ENCODE data around the gene DGKH. TPM values are rescaled to one million over a fixed set of nuclear protein-coding genes. Genes with fewer than 3 reads are reported as not detected.

DGKH gene
- total and polyA plus RNA-seq, 2 of the 13 experiments (the other 11 are each of a cell fraction or from before 2014, with no cell fraction given), result 0.01 to 0.13 TPM

DNA sequence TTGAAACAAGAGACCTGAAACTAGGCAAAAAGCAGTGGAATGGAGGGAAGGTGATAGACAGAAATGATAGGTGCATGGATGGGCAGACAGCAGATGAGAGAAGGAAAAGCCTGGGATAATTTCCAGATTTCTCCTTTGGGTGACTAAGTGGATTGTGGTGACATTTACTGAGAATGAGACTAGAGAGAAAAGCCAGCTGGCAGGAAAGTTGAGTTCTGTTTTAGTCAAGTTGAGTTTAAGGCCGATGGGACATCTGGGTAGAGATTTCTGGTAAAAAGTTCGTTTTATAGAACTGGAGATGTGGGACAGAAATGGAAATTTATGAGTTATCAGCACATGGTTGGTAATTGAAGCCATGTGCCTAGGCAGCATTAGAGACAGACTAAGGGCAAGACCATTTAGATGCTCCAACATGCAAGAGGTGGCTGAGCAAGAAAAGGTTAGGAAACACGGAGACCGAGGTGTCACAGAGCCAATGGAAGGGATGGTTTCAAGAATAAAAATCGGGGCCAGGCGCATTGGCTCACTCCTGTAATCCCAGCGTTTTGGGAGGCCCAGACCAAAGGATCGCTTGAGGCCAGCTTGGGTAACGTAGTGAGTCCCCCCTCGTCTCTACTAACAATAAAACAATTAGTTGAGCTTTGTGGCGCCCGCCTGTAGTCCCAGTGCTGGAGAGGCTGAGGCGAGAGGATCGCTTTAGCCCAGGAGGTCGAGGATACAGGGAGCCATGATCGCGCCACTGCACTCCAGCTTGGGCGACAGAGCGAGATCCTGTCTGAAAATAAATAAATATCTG, 9.6 kb upstream of the DGKH start:
- POLR2A ChIA-PET, result no interaction called here
- Histone ChIP-seq H3K4me3 (replicated peaks in 1 of 3; ENCODE audit: insufficient read depth in 1 of 3, low read depth in 2 of 3, low read length in 3 of 3) (no peak overlapping the region), H3K4me2 (ENCODE audit: low read depth, low read length) (no peak overlapping the region), H3K36me3 (replicated peaks in 1 of 2; ENCODE audit: control insufficient read depth in 1 of 2, insufficient read depth in 2 of 2, low read length in 2 of 2) (no peaks in the 10 kb centered on the region), H2AFZ (ENCODE audit: low read length) (no peak overlapping the region), H3K9me3 (ENCODE audit: low read length) (no peaks in the 10 kb centered on the region), H3K79me2 (ENCODE audit: insufficient read depth, low read length) (no peaks in the 10 kb centered on the region), H4K20me1 (ENCODE audit: insufficient read depth, low read length) (no peaks in the 10 kb centered on the region), H3K27me3 (ENCODE audit: control insufficient read depth in 1 of 2, insufficient read depth in 2 of 2, low read length in 2 of 2) (peaks cover 8 to 44% of the 10 kb centered on the region in 2 experiments; a peak in 4 of 5 replicates), H3K27ac (ENCODE audit: extremely low read length, insufficient read depth, low read length) (no peak overlapping the region), H3K9ac (ENCODE audit: insufficient read depth, low read depth, low read length) (no peak overlapping the region), H3K4me1 (ENCODE audit: insufficient read depth, low read length) (peaks cover 19% of the 10 kb centered on the region)
- FAIRE-seq (no peak), ATAC-seq (no peak), DNase-seq (ENCODE audit: low spot score) (no peak)
- intact Hi-C loops (cut with micrococcal nuclease; ENCODE audit: unreplicated experiment), result no loop called here
- CTCF ChIA-PET (ENCODE audit: low intra/inter-chr PET ratio, low total read pairs), result no interaction called here
- in situ Hi-C loops (cut with HindIII; ENCODE audit: extremely low pct_ligation_motif_present, low pct_unique_long_range_greater_than_20kb), result no loop called here
- BruUV-seq (replicated peaks), result no TSS peak
- no peak for TF ChIP-seq ZNF75D (CRISPR knock-in tag; IDR thresholded peaks at IDR 0.05; ENCODE audit: borderline replicate concordance)
- TF ChIP-seq FIP1L1 (IDR thresholded peaks at IDR 0.05; ENCODE audit: borderline replicate concordance, insufficient read depth, low read depth, low read length), result no peak
- TF ChIP-seq ZNF335 (CRISPR knock-in tag; IDR thresholded peaks at IDR 0.05), result no peak
- no peak for TF ChIP-seq TBX3 (IDR thresholded peaks at IDR 0.05; ENCODE audit: borderline replicate concordance)
- TF ChIP-seq RORA (CRISPR knock-in tag; IDR thresholded peaks at IDR 0.05), result no peak
- TF ChIP-seq, protein P1, sequence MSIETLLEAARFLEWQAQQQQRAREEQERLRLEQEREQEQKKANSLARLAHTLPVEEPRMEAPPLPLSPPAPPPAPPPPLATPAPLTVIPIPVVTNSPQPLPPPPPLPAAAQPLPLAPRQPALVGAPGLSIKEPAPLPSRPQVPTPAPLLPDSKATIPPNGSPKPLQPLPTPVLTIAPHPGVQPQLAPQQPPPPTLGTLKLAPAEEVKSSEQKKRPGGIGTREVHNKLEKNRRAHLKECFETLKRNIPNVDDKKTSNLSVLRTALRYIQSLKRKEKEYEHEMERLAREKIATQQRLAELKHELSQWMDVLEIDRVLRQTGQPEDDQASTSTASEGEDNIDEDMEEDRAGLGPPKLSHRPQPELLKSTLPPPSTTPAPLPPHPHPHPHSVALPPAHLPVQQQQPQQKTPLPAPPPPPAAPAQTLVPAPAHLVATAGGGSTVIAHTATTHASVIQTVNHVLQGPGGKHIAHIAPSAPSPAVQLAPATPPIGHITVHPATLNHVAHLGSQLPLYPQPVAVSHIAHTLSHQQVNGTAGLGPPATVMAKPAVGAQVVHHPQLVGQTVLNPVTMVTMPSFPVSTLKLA (IDR thresholded peaks at IDR 0.05), result peak; percentile 97
- 86% methylated on average over 17 of the region's 19 CpGs for WGBS (ENCODE audit: low lambda C conversion rate)
